Memory B cell (primary cell): ENCODE measurements around the gene ACTR8.

Experiments
- ATAC-seq: fragments of 150-1000 bp; cut with Tn5 transposase; 2 replicates; pipeline ENCODE4 v1.10.0; 2021; ENCODE audit warnings: low read depth, mild to moderate bottlenecking, moderate library complexity
- DNase-seq, 2 donors: peaks; one replicate each; pipeline ENCODE4 v3.0.0; 2022; ENCODE audit warnings: low spot score in 2 of 2
- H3K27ac Mint-ChIP-seq: one replicate; pipeline ENCODE4 v1.8.0; 2022; ENCODE audit warnings: mild to moderate bottlenecking, moderate library complexity, mixed read lengths
- H3K27me3 Mint-ChIP-seq: one replicate; pipeline ENCODE4 v1.8.0; 2022; ENCODE audit warnings: mixed read lengths
- H3K36me3 Mint-ChIP-seq: one replicate; pipeline ENCODE4 v1.8.0; 2022; ENCODE audit warnings: mild to moderate bottlenecking, mixed read lengths
- H3K4me1 Mint-ChIP-seq: one replicate; pipeline ENCODE4 v1.8.0; 2022; ENCODE audit warnings: mixed read lengths
- H3K4me3 Mint-ChIP-seq: one replicate; pipeline ENCODE4 v1.8.0; 2022; ENCODE audit warnings: mild to moderate bottlenecking, moderate library complexity, mixed read lengths
- H3K9me3 Mint-ChIP-seq: one replicate; pipeline ENCODE4 v1.8.0; 2022; ENCODE audit warnings: mixed read lengths

The ACTR8 gene

GRCh38 chr3:53819163-53819868, 62.6 kb downstream of the ACTR8 start:
- ATAC-seq: no peak
- Mint-ChIP-seq H3K4me1 (no peaks in the 10 kb centered on the region), H3K27me3 (no peaks in the 10 kb centered on the region), H3K36me3 (no peaks in the 10 kb centered on the region), H3K4me3 (no peak overlapping the region), H3K27ac (no peak overlapping the region), H3K9me3 (no peaks in the 10 kb centered on the region)
- DNase-seq: no peak

- Mint-ChIP-seq H3K9me3 (no peaks in the 10 kb centered on the region), H3K4me1 (no peaks in the 10 kb centered on the region), H3K36me3 (no peaks in the 10 kb centered on the region), H3K27ac (no peak overlapping the region), H3K4me3 (no peak overlapping the region), H3K27me3 (no peaks in the 10 kb centered on the region)
- ATAC-seq (no peak), DNase-seq (no peak)
These were observed 63.5 kb downstream of the ACTR8 start for GRCh38 chr3:53818221-53819162.

GRCh38 chr3:53817809-53818208, 64.1 kb downstream of the ACTR8 start:
- no peaks in the 10 kb centered on the region for H3K9me3 Mint-ChIP-seq
- H3K27ac Mint-ChIP-seq: no peak overlapping the region
- DNase-seq: no peak

GRCh38 chr3:53817211-53817610, 64.7 kb downstream of the ACTR8 start:
- Mint-ChIP-seq H3K27ac (no peak overlapping the region), H3K36me3 (no peaks in the 10 kb centered on the region), H3K27me3 (no peaks in the 10 kb centered on the region), H3K4me1 (no peaks in the 10 kb centered on the region), H3K9me3 (no peaks in the 10 kb centered on the region), H3K4me3 (no peak overlapping the region)
- no peak for DNase-seq
- no peak for ATAC-seq

More at GRCh38 chr3:53817809-53818208, 64.1 kb downstream of the ACTR8 start:
- no peak for ATAC-seq
- H3K27me3 Mint-ChIP-seq: no peaks in the 10 kb centered on the region
- H3K4me3 Mint-ChIP-seq: no peak overlapping the region
- H3K36me3 Mint-ChIP-seq: no peaks in the 10 kb centered on the region
- no peaks in the 10 kb centered on the region for H3K4me1 Mint-ChIP-seq
